GM06990 (cell line): Measurements from ENCODE around the gene NSD2.

Experiments used
- DNase-seq: peaks from one replicate; pipeline ENCODE4 v3.0.0-alpha.2; 2011; ENCODE audit not compliant: insufficient read length; ENCODE audit errors: extremely low read depth
- H3K27me3 ChIP-seq: replicated peaks from 2 replicates; pipeline ENCODE4 v1.6.0; 2011; ENCODE audit warnings: low read length; ENCODE audit not compliant: control insufficient read depth, insufficient read depth
- H3K36me3 ChIP-seq: 2 replicates; pipeline ENCODE4 v1.5.1; 2011; ENCODE audit warnings: low read length; ENCODE audit not compliant: control insufficient read depth, insufficient read depth
- H3K4me3 ChIP-seq: replicated peaks from 2 replicates; pipeline ENCODE4 v1.5.1; 2011; ENCODE audit warnings: low read depth, mild to moderate bottlenecking, control low read depth, low read length
- TF ChIP-seq, protein P1 (sequence below): IDR thresholded peaks from 2 replicates; pipeline ENCODE4 v1.5.1; 2011; ENCODE audit warnings: low read length, control low read depth, mild to moderate bottlenecking, inconsistent platforms; ENCODE audit not compliant: insufficient read depth, poor library complexity, severe bottlenecking

Gene NSD2

DNA sequence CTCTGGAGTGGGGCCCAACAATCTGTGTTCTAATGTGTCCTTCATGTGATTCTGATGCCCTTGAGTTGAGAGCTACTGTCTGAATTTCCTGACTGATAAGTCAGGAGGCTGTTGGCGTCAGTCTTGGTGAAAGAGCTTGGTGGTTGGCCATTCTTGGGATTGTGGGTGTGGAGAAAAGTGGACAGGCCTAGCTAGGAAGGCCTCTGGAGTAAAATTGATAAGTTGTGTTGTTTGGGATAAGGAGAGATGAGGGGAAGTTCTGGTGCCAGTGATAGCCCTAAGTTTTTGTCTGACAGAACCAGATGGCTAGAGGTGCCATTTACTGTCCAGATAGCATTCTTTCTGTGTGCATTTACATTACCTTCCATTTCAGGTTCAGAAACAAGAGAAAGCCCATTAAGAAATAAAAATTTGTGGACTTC, 11.7 kb downstream of the NSD2 start:
- DNase-seq: no peak
- TF ChIP-seq, protein P1, sequence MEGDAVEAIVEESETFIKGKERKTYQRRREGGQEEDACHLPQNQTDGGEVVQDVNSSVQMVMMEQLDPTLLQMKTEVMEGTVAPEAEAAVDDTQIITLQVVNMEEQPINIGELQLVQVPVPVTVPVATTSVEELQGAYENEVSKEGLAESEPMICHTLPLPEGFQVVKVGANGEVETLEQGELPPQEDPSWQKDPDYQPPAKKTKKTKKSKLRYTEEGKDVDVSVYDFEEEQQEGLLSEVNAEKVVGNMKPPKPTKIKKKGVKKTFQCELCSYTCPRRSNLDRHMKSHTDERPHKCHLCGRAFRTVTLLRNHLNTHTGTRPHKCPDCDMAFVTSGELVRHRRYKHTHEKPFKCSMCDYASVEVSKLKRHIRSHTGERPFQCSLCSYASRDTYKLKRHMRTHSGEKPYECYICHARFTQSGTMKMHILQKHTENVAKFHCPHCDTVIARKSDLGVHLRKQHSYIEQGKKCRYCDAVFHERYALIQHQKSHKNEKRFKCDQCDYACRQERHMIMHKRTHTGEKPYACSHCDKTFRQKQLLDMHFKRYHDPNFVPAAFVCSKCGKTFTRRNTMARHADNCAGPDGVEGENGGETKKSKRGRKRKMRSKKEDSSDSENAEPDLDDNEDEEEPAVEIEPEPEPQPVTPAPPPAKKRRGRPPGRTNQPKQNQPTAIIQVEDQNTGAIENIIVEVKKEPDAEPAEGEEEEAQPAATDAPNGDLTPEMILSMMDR: no peak
- H3K27me3 ChIP-seq: no peaks in the 10 kb centered on the region
- peaks cover 3% of the 10 kb centered on the region for H3K36me3 ChIP-seq
- H3K4me3 ChIP-seq: no peak overlapping the region

DNA sequence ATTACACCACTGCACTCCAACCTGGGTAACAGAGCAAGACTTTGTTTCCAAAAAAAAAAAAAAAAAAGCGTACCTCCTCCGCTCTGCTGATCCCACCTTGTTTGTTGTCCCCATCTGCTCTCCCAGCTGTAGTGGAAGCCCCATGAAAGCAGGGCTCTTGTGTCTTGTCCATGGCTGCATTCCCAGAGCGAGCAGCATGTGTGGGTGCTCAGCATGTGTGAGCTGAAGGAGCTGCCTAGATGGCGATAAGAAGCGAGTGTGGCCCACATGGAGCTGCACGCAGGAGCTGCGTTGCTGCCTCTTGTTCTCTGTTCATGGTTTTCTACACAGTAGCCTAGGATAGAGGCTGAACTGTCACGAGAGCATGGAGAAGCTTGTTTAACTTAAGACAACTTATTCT, 12.4 kb downstream of the NSD2 start:
- TF ChIP-seq, protein P1: no peak
- no peaks in the 10 kb centered on the region for H3K27me3 ChIP-seq
- DNase-seq: no peak
- H3K36me3 ChIP-seq: peaks cover 3% of the 10 kb centered on the region
- H3K4me3 ChIP-seq: no peak overlapping the region

DNA sequence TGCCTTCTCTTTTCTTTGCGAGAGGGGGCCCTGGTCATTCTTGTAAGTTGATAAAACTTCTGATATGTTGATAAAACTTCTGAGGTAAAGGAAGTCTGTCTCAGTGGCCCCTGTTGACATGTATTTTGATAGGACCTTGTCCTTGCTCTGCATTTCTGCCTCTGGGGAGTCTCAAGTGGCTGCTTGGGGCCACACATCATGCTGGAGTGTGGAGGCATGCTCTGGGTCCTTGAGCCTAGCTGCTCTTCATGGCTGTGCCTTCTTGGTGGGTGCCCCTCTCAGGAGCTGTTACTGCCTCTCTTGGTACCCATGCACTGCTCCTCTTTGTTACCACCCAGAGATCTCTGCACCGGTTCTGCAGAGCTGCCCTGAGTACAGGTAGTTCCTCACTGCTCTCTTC, 14.2 kb downstream of the NSD2 start:
- Histone ChIP-seq H3K4me3 (no peak overlapping the region), H3K27me3 (no peaks in the 10 kb centered on the region), H3K36me3 (peaks cover 3% of the 10 kb centered on the region; the same call in 1 of the 2 replicates)
- no peak for DNase-seq
- TF ChIP-seq, protein P1: no peak

- no peak overlapping the region for H3K4me3 ChIP-seq
- no peak for DNase-seq
- H3K27me3 ChIP-seq: no peaks in the 10 kb centered on the region
- TF ChIP-seq, protein P1: no peak
- no peaks in the 10 kb centered on the region; the same call in 1 of the 2 replicates for H3K36me3 ChIP-seq
These were observed 15.9 kb downstream of the NSD2 start for GRCh38 chr4:1887052-1887451.

DNA sequence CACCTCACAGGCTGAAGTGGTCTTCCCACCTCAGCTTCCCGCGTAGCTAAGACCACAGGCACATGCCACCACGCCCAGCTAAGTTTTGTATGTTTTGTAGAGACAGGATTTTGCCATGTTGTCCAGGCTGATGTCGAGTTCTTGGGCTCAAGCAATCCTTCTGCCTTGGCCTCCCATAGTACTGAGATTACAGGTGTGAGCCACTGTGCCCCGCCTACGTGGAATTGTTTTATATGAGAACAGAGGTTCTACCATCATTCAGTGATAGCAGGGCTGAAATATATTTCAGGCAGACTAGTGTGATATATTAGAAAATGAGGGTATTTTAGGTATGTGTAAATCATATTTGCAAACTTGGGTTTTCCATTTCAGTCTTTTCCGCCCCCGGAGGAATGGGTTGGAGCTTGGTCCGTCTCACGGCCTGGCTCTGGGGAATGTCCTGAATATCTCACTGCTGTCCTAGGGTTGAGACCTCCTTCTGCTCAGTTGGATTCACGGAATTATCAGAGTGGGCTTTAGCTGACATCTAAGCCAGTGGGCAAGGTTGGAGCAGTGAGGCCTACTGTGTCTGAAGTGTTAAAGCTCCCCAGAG, 19.9 kb downstream of the NSD2 start:
- H3K27me3 ChIP-seq: no peaks in the 10 kb centered on the region
- TF ChIP-seq, protein P1: no peak
- DNase-seq: no peak
- no peak overlapping the region for H3K4me3 ChIP-seq
- H3K36me3 ChIP-seq: peaks cover 6% of the 10 kb centered on the region
